ENCODE data around the gene SOD3. TPM values are rescaled to one million over a fixed set of nuclear protein-coding genes. Genes with fewer than 3 reads are reported as not detected.

The SOD3 gene
- total and polyA plus RNA-seq, 4 donors = 35.7 to 101 (median 53.9) TPM

DNA sequence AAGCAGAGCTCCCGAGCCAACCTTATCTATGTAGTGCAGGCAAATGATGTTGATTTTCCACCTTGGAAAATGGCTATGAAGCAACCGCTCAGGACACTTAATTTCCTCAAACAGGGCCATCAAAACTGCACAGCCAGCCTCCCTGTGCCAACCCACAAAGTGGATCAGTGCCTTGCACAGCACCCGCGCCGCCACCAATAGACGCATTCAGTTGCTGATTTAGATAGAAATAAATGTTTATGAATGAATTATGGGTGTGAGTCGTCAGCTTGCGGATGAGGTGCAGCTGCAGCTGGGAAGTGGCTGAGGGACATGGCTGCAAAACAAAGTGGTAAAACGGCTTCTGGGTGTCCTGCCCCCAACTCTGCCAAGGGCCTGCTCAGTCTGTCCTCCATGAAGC lies 47.0 kb downstream of the SOD3 start:
- TF ChIP-seq, protein P1, sequence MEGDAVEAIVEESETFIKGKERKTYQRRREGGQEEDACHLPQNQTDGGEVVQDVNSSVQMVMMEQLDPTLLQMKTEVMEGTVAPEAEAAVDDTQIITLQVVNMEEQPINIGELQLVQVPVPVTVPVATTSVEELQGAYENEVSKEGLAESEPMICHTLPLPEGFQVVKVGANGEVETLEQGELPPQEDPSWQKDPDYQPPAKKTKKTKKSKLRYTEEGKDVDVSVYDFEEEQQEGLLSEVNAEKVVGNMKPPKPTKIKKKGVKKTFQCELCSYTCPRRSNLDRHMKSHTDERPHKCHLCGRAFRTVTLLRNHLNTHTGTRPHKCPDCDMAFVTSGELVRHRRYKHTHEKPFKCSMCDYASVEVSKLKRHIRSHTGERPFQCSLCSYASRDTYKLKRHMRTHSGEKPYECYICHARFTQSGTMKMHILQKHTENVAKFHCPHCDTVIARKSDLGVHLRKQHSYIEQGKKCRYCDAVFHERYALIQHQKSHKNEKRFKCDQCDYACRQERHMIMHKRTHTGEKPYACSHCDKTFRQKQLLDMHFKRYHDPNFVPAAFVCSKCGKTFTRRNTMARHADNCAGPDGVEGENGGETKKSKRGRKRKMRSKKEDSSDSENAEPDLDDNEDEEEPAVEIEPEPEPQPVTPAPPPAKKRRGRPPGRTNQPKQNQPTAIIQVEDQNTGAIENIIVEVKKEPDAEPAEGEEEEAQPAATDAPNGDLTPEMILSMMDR (IDR thresholded peaks at IDR 0.05; ENCODE audit: control extremely low read depth, extremely low read depth) = no peak
- Histone ChIP-seq H3K27ac (ENCODE audit: low read depth in 1 of 2, low read length in 1 of 2) (no peak overlapping the region), H3K27me3 (ENCODE audit: control insufficient read depth in 3 of 3, insufficient read depth in 3 of 3, low read length in 2 of 3) (no peaks in the 10 kb centered on the region), H3K4me1 (ENCODE audit: control insufficient read depth in 5 of 5, insufficient read depth in 5 of 5, low read length in 5 of 5) (peaks cover 0 to 19% (median 7%) of the 10 kb centered on the region in 5 donors), H3K9me3 (ENCODE audit: control insufficient read depth in 4 of 4, insufficient read depth in 3 of 4, low read length in 3 of 4) (peaks cover 0 to 3% (median under 1%) of the 10 kb centered on the region in 4 donors), H3K4me3 (no peak overlapping the region), H3K9ac (ENCODE audit: insufficient read depth in 1 of 2, low read length in 2 of 2) (no peak overlapping the region), H3K36me3 (ENCODE audit: control insufficient read depth in 4 of 4, insufficient read depth in 4 of 4, low read length in 4 of 4) (peaks cover 0 to 13% (median 6%) of the 10 kb centered on the region in 4 donors)
- DNase-seq (no peak), ATAC-seq (ENCODE audit: insufficient read depth, low FRiP score) (no peak)
- 81 to 86% methylated on average over 9 of the region's 9 CpGs for WGBS, 2 donors

GRCh38 chr4:24843096-24843495 lies 47.7 kb downstream of the SOD3 start:
- Histone ChIP-seq H3K27me3 (ENCODE audit: control insufficient read depth in 3 of 3, insufficient read depth in 3 of 3, low read length in 2 of 3) (no peaks in the 10 kb centered on the region), H3K4me1 (ENCODE audit: control insufficient read depth in 5 of 5, insufficient read depth in 5 of 5, low read length in 5 of 5) (peaks cover 0 to 19% (median 7%) of the 10 kb centered on the region in 5 donors), H3K9ac (ENCODE audit: insufficient read depth in 1 of 2, low read length in 2 of 2) (no peak overlapping the region), H3K36me3 (ENCODE audit: control insufficient read depth in 4 of 4, insufficient read depth in 4 of 4, low read length in 4 of 4) (peaks cover 0 to 7% (median 4%) of the 10 kb centered on the region in 4 donors), H3K4me3 (no peak overlapping the region), H3K27ac (ENCODE audit: low read depth in 1 of 2, low read length in 1 of 2) (no peak overlapping the region), H3K9me3 (ENCODE audit: control insufficient read depth in 4 of 4, insufficient read depth in 3 of 4, low read length in 3 of 4) (peaks cover 0 to 3% (median under 1%) of the 10 kb centered on the region in 4 donors)
- TF ChIP-seq, protein P1 (IDR thresholded peaks at IDR 0.05; ENCODE audit: control extremely low read depth, extremely low read depth) = no peak
- ATAC-seq (ENCODE audit: insufficient read depth, low FRiP score) (no peak), DNase-seq (peak in 1 of 3 donors; percentile 40)
- 47 to 76% methylated on average over 3 of the region's 3 CpGs for WGBS, 2 donors

GRCh38 chr4:24845132-24845531 lies 49.8 kb downstream of the SOD3 start:
- H3K27me3 ChIP-seq (ENCODE audit: control insufficient read depth in 3 of 3, insufficient read depth in 3 of 3, low read length in 2 of 3) = no peaks in the 10 kb centered on the region
- H3K27ac ChIP-seq (ENCODE audit: low read depth in 1 of 2, low read length in 1 of 2) = no peak overlapping the region
- DNase-seq (no peak), ATAC-seq (ENCODE audit: insufficient read depth, low FRiP score) (no peak)
- peaks cover 0 to 3% (median under 1%) of the 10 kb centered on the region in 4 donors for H3K9me3 ChIP-seq (ENCODE audit: control insufficient read depth in 4 of 4, insufficient read depth in 3 of 4, low read length in 3 of 4)
- no peak overlapping the region for H3K9ac ChIP-seq (ENCODE audit: insufficient read depth in 1 of 2, low read length in 2 of 2)
- 96 to 97% methylated on average over 8 of the region's 8 CpGs for WGBS, 2 donors
- no peak overlapping the region for H3K4me3 ChIP-seq
- H3K36me3 ChIP-seq (ENCODE audit: control insufficient read depth in 4 of 4, insufficient read depth in 4 of 4, low read length in 4 of 4) = peaks cover under 1 to 6% (median 4%) of the 10 kb centered on the region in 4 donors
- H3K4me1 ChIP-seq (ENCODE audit: control insufficient read depth in 5 of 5, insufficient read depth in 5 of 5, low read length in 5 of 5) = peaks cover 0 to 34% (median 7%) of the 10 kb centered on the region in 5 donors
- TF ChIP-seq, protein P1 (IDR thresholded peaks at IDR 0.05; ENCODE audit: control extremely low read depth, extremely low read depth) = no peak

DNA sequence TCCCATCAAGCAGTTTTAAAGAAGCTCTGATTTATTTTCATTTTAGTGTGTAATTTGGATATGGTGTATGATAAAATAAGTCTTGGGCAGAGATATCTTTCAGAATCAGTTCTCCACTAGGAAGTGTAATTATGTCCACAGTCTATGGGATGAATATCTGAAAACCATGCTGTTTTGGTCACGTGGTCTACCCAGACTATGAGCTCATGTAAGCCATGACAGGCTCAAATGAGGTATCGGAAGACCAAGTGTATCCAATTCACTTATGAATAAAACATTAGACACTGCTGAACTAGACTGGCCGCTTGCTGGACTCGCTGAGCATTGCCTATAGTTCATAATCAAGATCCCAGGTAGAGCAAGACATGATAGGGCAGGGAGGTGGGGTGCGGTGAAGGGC lies 50.5 kb downstream of the SOD3 start:
- Histone ChIP-seq H3K4me1 (ENCODE audit: control insufficient read depth in 5 of 5, insufficient read depth in 5 of 5, low read length in 5 of 5) (peaks cover 0 to 33% (median 8%) of the 10 kb centered on the region in 5 donors), H3K27ac (ENCODE audit: low read depth in 1 of 2, low read length in 1 of 2) (no peak overlapping the region), H3K9ac (ENCODE audit: insufficient read depth in 1 of 2, low read length in 2 of 2) (no peak overlapping the region), H3K36me3 (ENCODE audit: control insufficient read depth in 4 of 4, insufficient read depth in 4 of 4, low read length in 4 of 4) (peaks cover 0 to 4% (median 2%) of the 10 kb centered on the region in 4 donors), H3K4me3 (no peak overlapping the region), H3K27me3 (ENCODE audit: control insufficient read depth in 3 of 3, insufficient read depth in 3 of 3, low read length in 2 of 3) (no peaks in the 10 kb centered on the region), H3K9me3 (ENCODE audit: control insufficient read depth in 4 of 4, insufficient read depth in 3 of 4, low read length in 3 of 4) (no peaks in the 10 kb centered on the region)
- ATAC-seq (ENCODE audit: insufficient read depth, low FRiP score) (no peak), DNase-seq (no peak)
- 94 to 96% methylated on average over 5 of the region's 5 CpGs for WGBS, 2 donors
- TF ChIP-seq, protein P1 (IDR thresholded peaks at IDR 0.05; ENCODE audit: control extremely low read depth, extremely low read depth) = no peak
